OCI-LY7 (cell line): Measurements from ENCODE around the gene GSTA3. TPM values are rescaled to one million over a fixed set of nuclear protein-coding genes. Genes with fewer than 3 reads are reported as not detected.
A peak's percentile ranks its signal among the peaks of the same experiment; 100 is the strongest.

Experiments used
- Bru-seq: library from RNA; stranded (reverse); fragments of 400-500 nt; gene quantifications from one replicate; lab custom pipeline; 2021; lab: Mats Ljungman, UMichigan
- BruChase-seq, 2 experiments: library from RNA; stranded (reverse); fragments of 400-500 nt; gene quantifications; one replicate each; lab custom pipeline; 2021; lab: Mats Ljungman, UMichigan
- BruUV-seq: library from RNA; stranded (reverse); fragments of 400-500 nt; replicated peaks from 2 replicates; lab custom pipeline; 2021; lab: Mats Ljungman, UMichigan
- CTCF ChIA-PET: fragments of 300-600 bp; sonication (Branson Sonifier 250); formaldehyde crosslinking; loops from one replicate; lab custom pipeline; 2022; ENCODE audit warnings: antibody characterized with exemption; ENCODE audit not compliant: unreplicated experiment; lab: Charles Lee
- POLR2A ChIA-PET: fragments of 300-600 bp; sonication (Branson Sonifier 250); formaldehyde crosslinking; loops from one replicate; lab custom pipeline; 2022; ENCODE audit warnings: antibody characterized with exemption; lab: Charles Lee
- DNase-seq: peaks from one replicate; pipeline ENCODE4 v3.0.0-alpha.2; 2015; ENCODE audit warnings: low spot score
- H2AFZ ChIP-seq: fragments of 200-600 bp; sonication (generic), shearing (Covaris generic); 2 replicates; pipeline ENCODE4 v1.6.1; 2014; ENCODE audit warnings: mild to moderate bottlenecking, antibody characterized with exemption, low read length, moderate library complexity
- H3K27ac ChIP-seq: fragments of 200-600 bp; sonication (generic); 2 replicates; pipeline ENCODE4 v1.5.1; 2014; ENCODE audit warnings: mixed run types, low read depth, mild to moderate bottlenecking, moderate library complexity, low read length, inconsistent platforms; ENCODE audit not compliant: poor library complexity, severe bottlenecking
- H3K36me3 ChIP-seq: fragments of 200-600 bp; sonication (generic); 2 replicates; pipeline ENCODE4 v1.6.1; 2014; ENCODE audit warnings: mild to moderate bottlenecking, antibody characterized with exemption, low read length, moderate library complexity, mixed read lengths; ENCODE audit not compliant: insufficient read depth
- H3K4me1 ChIP-seq: fragments of 200-600 bp; sonication (generic); 2 replicates; pipeline ENCODE4 v1.5.1; 2014; ENCODE audit warnings: mild to moderate bottlenecking, low read length; ENCODE audit not compliant: insufficient read depth, poor library complexity, severe bottlenecking
- H3K4me2 ChIP-seq: fragments of 200-600 bp; sonication (generic); 2 replicates; pipeline ENCODE4 v1.6.1; 2014; ENCODE audit warnings: mild to moderate bottlenecking, low read length
- H3K4me3 ChIP-seq: fragments of 200-600 bp; sonication (generic); 2 replicates; pipeline ENCODE4 v1.5.1; 2014; ENCODE audit warnings: mild to moderate bottlenecking, low read depth, low read length; ENCODE audit not compliant: poor library complexity, severe bottlenecking
- H3K79me2 ChIP-seq: fragments of 200-600 bp; sonication (generic); 2 replicates; pipeline ENCODE4 v1.6.1; 2016; ENCODE audit warnings: low read depth, mild to moderate bottlenecking, low read length, moderate library complexity, mixed read lengths; ENCODE audit not compliant: insufficient read depth
- H3K9me2 ChIP-seq: fragments of 200-600 bp; sonication (generic); 2 replicates; pipeline ENCODE4 v1.6.1; 2016; ENCODE audit warnings: mild to moderate bottlenecking, low read length, mixed read lengths; ENCODE audit not compliant: insufficient read depth
- H3K9me3 ChIP-seq: fragments of 200-600 bp; sonication (generic); 2 replicates; pipeline ENCODE4 v1.6.1; 2014; ENCODE audit warnings: mild to moderate bottlenecking, mixed run types, low read length, mixed read lengths
- H4K20me1 ChIP-seq: fragments of 200-600 bp; sonication (generic); 2 replicates; pipeline ENCODE4 v1.6.1; 2014; ENCODE audit warnings: mild to moderate bottlenecking, antibody characterized with exemption, low read length, moderate library complexity, mixed read lengths; ENCODE audit not compliant: insufficient read depth
- EZH2phosphoT487 ChIP-seq: fragments of 200-600 bp; sonication (generic); IDR thresholded peaks from 2 replicates; pipeline ENCODE4 v1.6.1; 2018; ENCODE audit warnings: low read depth, borderline replicate concordance, mild to moderate bottlenecking, mixed run types, antibody characterized with exemption, low read length, moderate library complexity, mixed read lengths
- intact Hi-C: fragments of 100-400 bp; cut with micrococcal nuclease; formaldehyde crosslinking; loops from one replicate; pipeline ENCODE4 v1.10.0; 2022; ENCODE audit not compliant: unreplicated experiment
- long read RNA-seq: library from polyadenylated mRNA; stranded (forward); transcript quantifications from one replicate; pipeline ENCODE4 v2.0.0, GENCODE V29; 2022
- total RNA-seq, 2 experiments: library from RNA; depleted of rRNA in 1 of 2; stranded (reverse); fragments of >200 nt in 1 of 2; shearing (Covaris generic) in 1 of 2; gene quantifications; 2 replicates each; pipeline ENCODE4 v1.2.3, GENCODE V29; 2014 to 2022
- TF ChIP-seq, protein P1 (sequence below): fragments of 200-600 bp; sonication (generic); conservative IDR thresholded peaks from 2 replicates; pipeline ENCODE4 v1.5.1; 2014; ENCODE audit warnings: mild to moderate bottlenecking, antibody characterized with exemption, low read length, moderate library complexity, mixed read lengths

GSTA3 gene
- total RNA-seq (2014; rRNA removed; shearing (Covaris generic)) (not detected in 2 replicates), total RNA-seq (2022) (not detected in 2 replicates), Bru-seq, nascent RNA (percentile 8 among the genes with signal in this experiment), BruChase-seq, experiment 1, labeled RNA remaining after a 6-hour chase (not detected), BruChase-seq, experiment 2, labeled RNA remaining after a 2-hour chase (not detected)
- long read RNA-seq = 0 reads

DNA sequence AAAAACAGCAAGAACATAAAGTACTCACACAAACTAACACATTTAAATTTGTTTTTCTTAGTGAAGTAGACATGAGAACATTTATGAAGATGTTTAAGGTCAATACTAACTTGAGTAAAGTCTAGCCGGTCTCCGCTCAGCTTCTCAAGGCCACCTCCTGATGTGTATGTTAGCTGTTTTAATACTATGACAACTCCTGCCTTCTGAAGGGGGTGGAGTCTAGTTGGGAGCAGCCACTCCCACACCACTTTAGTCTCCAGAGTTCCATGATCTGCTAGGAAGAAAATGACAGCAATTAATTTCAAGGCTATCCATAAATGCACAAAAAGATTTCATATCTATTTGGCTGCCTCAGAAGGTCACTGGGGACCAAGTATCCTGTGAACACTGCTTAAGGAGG is at the start of gene GSTA3:
Gene GSTA3 (minus strand): TSS at position 168 of the 400 bp plus-strand sequence. CDS start 3,864 bp downstream, outside the sequence.
- Histone ChIP-seq H4K20me1 (no peaks in the 10 kb centered on the region), H2AFZ (no peak within 1 kb of the TSS), H3K4me1 (no peaks in the 10 kb centered on the region), H3K4me2 (no peak within 1 kb of the TSS), H3K9me2 (no peaks in the 10 kb centered on the region), H3K27ac (no peak within 1 kb of the TSS), H3K36me3 (no peaks in the 10 kb centered on the region), H3K79me2 (no peaks in the 10 kb centered on the region), H3K4me3 (no peak within 1 kb of the TSS), H3K9me3 (no peaks in the 10 kb centered on the region)
- POLR2A ChIA-PET = interaction anchor here (0.8 kb wide), 1 partner anchor 12 kb away, joined by 4 read pairs; no protein-coding TSS in a partner anchor
- TF ChIP-seq, protein P1, sequence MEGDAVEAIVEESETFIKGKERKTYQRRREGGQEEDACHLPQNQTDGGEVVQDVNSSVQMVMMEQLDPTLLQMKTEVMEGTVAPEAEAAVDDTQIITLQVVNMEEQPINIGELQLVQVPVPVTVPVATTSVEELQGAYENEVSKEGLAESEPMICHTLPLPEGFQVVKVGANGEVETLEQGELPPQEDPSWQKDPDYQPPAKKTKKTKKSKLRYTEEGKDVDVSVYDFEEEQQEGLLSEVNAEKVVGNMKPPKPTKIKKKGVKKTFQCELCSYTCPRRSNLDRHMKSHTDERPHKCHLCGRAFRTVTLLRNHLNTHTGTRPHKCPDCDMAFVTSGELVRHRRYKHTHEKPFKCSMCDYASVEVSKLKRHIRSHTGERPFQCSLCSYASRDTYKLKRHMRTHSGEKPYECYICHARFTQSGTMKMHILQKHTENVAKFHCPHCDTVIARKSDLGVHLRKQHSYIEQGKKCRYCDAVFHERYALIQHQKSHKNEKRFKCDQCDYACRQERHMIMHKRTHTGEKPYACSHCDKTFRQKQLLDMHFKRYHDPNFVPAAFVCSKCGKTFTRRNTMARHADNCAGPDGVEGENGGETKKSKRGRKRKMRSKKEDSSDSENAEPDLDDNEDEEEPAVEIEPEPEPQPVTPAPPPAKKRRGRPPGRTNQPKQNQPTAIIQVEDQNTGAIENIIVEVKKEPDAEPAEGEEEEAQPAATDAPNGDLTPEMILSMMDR = no peak
- no peak for TF ChIP-seq EZH2phosphoT487
- no TSS peak for BruUV-seq
- CTCF ChIA-PET = no interaction called here
- no peak for DNase-seq
- intact Hi-C loops = no loop called here

DNA sequence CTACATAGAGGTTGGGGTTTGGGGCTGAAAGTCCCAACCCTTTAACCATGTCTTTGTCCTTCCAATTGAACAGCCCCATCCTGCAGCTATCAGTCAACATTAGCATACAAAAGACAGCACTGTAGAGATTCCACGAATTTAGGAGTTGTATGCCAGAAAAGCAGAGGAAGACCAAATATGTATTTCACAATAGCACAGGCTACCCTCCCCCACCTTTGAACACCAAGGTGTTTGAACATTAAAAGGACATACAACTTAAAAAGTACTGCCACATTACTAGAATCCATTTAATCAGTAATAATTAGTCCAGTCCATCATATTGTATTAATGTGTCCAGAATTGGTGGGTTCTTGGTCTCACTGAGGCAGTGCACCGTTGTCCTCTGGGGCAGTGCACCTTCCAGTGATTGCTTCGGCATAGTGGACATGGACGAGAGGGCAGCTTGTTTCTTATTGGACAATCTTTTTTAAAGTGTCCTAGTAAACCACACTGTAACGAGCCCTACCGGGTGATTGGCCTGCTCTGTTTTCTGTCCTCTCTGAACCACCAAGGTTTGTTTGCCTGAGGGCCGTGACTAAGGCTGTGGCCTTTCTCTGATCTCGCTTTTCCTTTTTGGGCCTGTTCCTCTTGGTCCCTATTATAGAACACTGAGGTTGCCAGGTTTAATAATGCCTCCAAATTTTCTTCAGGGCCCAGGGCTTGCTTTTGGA is 49.2 kb upstream of the GSTA3 start:
- intact Hi-C loops = loop anchor here (10.0 kb wide), 1 partner anchor 1206 kb away; no protein-coding TSS in a partner anchor
- no TSS peak for BruUV-seq
- Histone ChIP-seq H3K36me3 (no peaks in the 10 kb centered on the region), H3K79me2 (no peaks in the 10 kb centered on the region), H3K9me3 (no peaks in the 10 kb centered on the region), H3K4me2 (no peak overlapping the region), H3K27ac (no peak overlapping the region), H4K20me1 (no peaks in the 10 kb centered on the region), H3K4me3 (no peak overlapping the region), H3K9me2 (no peaks in the 10 kb centered on the region), H2AFZ (no peak overlapping the region), H3K4me1 (no peaks in the 10 kb centered on the region)
- ChIA-PET CTCF (no interaction called here), POLR2A (interaction anchor here (0.6 kb wide), 1 partner anchor 318 kb away, joined by 3 read pairs; no protein-coding TSS in a partner anchor)
- DNase-seq = no peak
- TF ChIP-seq, protein P1 = no peak
- TF ChIP-seq EZH2phosphoT487 = no peak
